ENCODE data around the gene FOXC1. TPM values are rescaled to one million over a fixed set of nuclear protein-coding genes. Genes with fewer than 3 reads are reported as not detected.

FOXC1 gene
- total and polyA plus RNA-seq, 10 of the 15 experiments (the other 5 are each of a cell fraction or from before 2014, with no cell fraction given): 0.13 to 1.5 (median 0.48) TPM; not detected in 2

- no peak for TF ChIP-seq ZBTB11 (CRISPR knock-in tag; IDR thresholded peaks at IDR 0.05)
- no peak for TF ChIP-seq TCF3 (IDR thresholded peaks at IDR 0.05; ENCODE audit: borderline replicate concordance, insufficient read depth, low read depth, low read length)
- TF ChIP-seq MTA3 (IDR thresholded peaks at IDR 0.05; ENCODE audit: borderline replicate concordance, low read length): no peak
- TF ChIP-seq CUX1 (IDR thresholded peaks at IDR 0.05; ENCODE audit: insufficient replicate concordance, low read depth, low read length): peak; percentile 76
- TF ChIP-seq MYB (IDR thresholded peaks at IDR 0.05; ENCODE audit: borderline replicate concordance, low read depth, low read length): no peak
- no peak for TF ChIP-seq KDM1A (IDR thresholded peaks at IDR 0.05; ENCODE audit: borderline replicate concordance)
- TF ChIP-seq ATF3 (IDR thresholded peaks at IDR 0.05; ENCODE audit: borderline replicate concordance, extremely low read depth, low read depth, low read length): no peak
- TF ChIP-seq DPF2 (IDR thresholded peaks at IDR 0.05): 0 out of 2 replicates have a peak, but pooled peaks have one; percentile 35
- TF ChIP-seq SMAD1 (IDR thresholded peaks at IDR 0.05; ENCODE audit: low read depth, partially characterized antibody): peak; percentile 34
- no peak for TF ChIP-seq SMARCA5 (IDR thresholded peaks at IDR 0.05)
- peak; percentile 89; the same call in 1 of the 2 replicates for TF ChIP-seq TCF12 (IDR thresholded peaks at IDR 0.05; ENCODE audit: low read depth, low read length)
- peak; percentile 59; the same call in 1 of the 2 replicates for TF ChIP-seq RELB (IDR thresholded peaks at IDR 0.05; ENCODE audit: low read depth)
- TF ChIP-seq POU2F2 (IDR thresholded peaks at IDR 0.05; ENCODE audit: borderline replicate concordance, low read depth, low read length): peak; percentile 45; the same call in 1 of the 3 replicates
- TF ChIP-seq ZNF274 (IDR thresholded peaks at IDR 0.05; ENCODE audit: insufficient read depth, insufficient read length): no peak
- peak; percentile 32; the same call in 1 of the 2 replicates for TF ChIP-seq ZNF384 (IDR thresholded peaks at IDR 0.05; ENCODE audit: borderline replicate concordance, low read depth, low read length)
- TF ChIP-seq BCL11A (IDR thresholded peaks at IDR 0.05; ENCODE audit: low read depth, low read length): peak; percentile 66; the same call in 1 of the 2 replicates
- no peak for TF ChIP-seq STAT1 (conservative IDR thresholded peaks at IDR 0.05)
- peak; percentile 47 to 53; a peak in 2 of 4 replicates for TF ChIP-seq IKZF2 (IDR thresholded peaks at IDR 0.05)
Observed at GRCh38 chr6:1575210-1576041, 34.3 kb upstream of the FOXC1 start (continued).

All from GM12878 (cell line).